ENCODE results near the gene WDFY2.
"Not testable (repeated sequence)": the region's sequence is repeated elsewhere in the genome, so short reads cannot be mapped to it uniquely, and the experiment has no call there.

Gene WDFY2

DNA sequence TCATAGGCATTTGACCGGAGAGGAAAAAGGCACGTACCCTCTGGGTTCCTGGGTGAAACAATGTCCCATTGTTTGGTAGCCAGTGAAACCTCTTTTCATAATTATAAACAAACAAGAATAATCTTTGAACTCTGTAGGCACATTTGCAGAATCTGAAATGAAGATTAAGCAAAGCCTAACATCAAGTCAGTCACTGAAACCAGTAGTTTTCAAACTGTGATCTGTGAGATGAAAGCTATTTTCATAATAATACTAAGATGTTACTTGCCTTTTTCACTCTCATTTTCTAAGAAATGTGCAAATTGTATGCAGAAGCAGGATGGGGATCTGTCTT lies 105.4 kb downstream of the WDFY2 start:
- DNase-seq: peak in 6 of 58 donors; percentile 3 to 63 (median 28)

DNA sequence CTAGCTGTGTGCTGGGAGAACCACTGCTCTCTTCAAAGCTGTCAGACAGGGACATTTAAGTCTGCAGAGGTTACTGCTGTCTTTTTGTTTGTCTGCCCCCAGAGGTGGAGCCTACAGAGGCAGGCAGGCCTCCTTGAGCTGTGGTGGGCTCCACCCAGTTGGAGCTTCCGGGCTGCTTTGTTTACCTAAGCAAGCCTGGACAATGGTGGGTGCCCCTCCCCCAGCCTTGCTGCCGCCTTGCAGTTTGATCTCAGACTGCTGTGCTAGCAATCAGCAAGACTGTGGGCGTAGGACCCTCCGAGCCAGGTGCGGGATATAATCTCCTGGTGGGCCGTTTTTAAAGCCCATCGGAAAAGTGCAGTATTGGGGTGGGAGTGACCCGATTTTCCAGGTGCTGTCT lies 111.4 kb downstream of the WDFY2 start:
- not testable (repeated sequence) for DNase-seq

DNA sequence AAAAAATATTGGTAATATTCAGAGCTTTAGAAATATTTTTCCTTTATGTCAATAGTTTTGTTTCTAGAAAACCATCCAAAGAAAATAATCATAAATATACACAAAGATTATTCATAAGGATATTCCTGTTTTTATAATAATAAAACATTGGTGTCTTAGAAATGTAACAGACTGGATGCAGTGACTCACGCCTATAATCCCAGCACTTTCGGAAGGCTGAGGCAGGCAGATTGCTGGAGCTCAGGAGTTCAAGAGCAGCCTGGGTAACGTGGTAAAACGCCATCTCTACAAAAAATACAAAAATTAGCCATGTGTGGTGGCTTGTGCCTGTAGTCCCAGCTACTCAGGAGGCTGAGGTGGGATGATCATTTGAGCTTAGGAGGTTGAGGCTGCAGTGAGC lies 112.9 kb downstream of the WDFY2 start:
- DNase-seq: no peak

DNA sequence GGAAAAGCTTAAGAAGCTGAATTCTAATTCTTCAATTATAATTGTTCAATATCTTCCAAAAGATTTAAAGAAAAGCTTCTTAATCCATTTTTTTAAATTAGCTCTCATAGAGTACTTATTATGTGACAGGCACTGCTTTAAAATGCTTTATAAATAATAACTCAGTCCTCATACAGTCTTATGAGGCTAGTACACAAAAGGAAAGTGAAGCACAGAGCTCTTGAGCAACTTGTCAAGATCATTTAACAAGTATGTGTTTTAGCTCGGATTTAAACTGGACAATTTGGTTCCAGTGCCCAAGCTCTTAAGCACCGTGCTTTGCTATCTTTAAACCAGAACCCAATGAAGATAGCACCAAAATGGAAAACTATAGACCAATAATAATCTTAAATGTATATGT lies 113.6 kb downstream of the WDFY2 start:
- no peak for DNase-seq

DNA sequence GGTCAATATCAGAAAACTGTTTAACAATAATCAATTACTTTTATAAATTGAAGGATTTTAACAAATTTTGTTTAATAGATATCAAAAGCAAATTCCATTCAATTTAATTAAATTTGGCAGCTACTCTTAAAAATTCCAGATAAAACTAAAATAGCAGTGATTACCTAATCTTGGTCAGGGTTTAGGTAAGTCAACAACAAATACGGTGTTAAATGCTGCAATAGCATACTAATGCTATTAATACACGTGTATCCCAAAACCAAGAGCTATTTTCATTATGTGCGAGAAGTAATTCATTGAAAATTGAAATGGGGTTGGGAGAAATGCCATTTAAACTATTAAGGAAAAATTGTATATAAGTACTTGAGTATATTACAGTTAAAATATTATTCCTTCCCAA lies 114.1 kb downstream of the WDFY2 start:
- DNase-seq: no peak

DNA sequence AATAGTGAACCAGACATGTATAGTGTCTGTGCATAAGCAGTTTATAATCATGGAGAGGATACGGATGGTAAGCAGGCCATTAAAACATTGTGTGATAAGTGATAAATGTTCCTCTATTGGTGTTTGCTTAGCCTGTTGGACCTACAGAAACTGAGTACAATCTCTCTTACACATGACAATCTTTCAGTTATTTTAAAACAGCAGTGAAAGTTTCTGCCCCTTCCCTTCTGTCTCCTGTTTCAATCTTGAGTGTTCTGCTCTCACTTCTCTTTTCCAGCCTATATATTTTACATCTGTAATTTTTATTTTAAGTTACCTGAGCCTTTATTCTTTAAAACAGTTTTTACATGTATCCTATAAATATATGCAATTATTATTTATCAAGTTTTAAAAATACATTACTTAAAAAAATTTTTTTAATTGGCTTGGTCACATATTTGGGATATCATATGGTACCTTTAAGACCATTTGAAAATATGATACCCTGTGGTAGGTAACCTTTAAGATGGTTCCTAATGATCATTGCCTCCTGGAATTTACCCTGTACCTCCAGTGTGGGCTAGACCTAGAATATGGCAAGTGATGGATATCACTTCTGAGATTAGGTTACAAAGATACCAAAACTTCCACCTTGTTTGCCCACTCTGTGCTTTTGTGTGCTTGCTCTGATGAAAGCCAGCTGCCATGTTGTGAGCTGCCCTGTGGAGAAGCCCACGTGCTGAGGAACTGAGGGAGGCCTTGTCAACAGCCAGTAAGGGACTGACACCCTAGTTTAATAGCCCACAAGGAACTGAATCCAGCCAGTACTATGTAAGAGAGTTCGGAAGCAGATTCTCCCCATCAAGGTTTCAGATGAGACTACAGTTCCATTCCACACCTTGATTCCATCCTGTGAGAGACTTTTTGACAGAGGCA lies 120.4 kb downstream of the WDFY2 start:
- no peak for DNase-seq

DNA sequence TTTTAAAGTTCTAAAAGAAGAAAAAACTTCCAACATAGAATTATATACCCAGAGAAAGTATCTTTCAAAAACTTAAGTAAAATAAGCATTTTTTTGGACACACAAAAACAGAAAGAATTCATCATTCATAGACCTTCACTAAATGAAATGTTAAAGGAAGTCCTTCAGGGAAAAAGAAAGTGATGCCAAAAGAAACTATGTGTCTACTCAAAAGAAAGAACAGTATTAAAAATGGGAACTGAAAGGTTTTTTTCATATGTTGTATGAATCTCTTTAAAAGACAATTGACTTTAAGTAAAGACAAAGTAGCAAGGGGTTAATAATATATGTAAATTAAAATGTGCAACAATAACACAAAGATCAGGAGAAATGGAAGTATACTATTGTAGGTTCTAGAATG lies 123.2 kb downstream of the WDFY2 start:
- DNase-seq: no peak

DNA sequence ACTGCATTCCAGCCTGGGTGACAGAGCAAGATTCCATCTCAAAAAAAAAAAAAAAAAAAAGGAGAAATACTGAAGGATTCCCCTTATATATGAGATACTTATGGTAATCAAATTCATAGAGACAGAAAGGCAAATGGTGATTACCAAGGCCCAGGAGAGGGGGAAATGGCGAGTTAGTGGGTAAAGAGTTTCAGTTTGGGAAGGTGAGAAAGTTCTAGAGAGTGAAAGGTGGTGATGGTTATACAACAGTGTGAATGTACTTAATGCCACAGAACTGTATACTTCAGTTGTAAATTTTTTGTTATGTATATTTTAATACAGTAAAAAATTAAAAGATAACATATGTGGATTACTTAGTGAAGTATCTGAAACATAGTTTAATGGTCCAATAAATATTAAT lies 129.5 kb downstream of the WDFY2 start:
- DNase-seq: no peak

DNA sequence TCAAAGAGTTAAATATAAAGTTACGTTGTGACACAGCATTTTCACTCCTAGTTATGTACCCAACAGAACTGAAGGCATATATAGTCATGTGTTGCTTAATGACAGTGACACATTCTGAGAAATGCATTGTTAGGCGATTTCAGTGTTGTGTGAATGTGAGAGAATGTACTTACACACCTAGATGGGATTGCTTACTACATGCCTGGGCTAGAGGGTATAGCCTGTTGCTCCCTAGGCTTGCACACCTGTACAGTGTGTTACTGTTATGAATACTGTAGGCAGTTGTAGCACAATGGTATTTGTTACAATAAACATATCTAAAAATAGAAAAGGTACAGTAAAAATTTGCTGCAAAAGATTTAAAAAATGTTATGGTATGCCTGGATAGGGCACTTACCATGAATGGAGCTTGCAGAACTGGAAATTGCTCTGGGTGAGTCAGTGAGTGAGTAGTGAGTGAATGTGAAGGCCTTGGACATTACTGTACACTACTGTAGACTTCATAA lies 130.5 kb downstream of the WDFY2 start:
- no peak for DNase-seq

DNA sequence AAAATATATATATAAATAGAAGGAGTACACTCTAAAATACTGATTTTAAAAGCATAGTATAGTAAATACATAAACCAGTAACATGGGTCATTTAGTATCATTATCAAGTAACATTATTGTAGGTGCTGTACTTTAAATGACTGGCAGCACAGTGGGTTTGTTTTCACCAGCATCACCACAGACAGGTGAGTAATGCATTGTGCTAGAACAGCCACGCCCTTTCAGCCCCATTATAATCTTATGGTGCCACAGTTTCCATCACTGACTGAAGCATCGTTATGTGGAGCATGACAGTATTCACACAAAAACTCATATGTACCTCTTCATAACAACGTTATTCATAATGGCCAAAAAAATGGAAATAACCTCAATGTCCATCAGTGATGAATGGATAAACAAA lies 131.4 kb downstream of the WDFY2 start:
- DNase-seq: no peak

DNA sequence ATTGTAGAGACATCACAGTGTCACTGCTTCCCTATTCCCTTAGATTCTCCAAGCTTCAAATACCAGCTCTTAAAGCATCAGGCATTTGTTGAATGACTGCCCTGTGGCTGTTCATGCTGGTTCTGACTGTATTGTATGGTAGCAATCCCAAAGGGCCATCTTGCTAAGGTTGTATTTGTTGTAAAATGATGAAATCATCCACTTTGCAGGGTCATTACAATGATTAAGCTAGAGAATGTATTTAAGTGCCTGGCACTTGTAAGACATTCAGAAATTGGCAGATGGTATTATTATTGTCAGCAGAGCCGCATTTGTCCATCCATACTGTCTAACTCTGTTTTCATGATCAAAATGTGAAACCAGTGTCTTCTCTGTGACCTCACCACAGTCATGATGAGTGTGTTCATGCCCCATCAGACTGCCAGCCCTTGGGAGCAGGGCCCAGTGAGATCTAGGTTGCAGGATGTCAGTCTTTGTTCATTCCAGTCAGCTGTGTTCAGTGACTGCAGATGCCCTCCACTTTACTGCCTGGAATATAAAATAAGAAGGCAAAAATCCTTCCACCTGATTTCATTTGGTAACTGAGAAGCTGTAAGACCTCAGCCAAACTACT lies 133.6 kb downstream of the WDFY2 start:
- DNase-seq: peak in 4 of 58 donors; percentile 15 to 43 (median 16)

DNA sequence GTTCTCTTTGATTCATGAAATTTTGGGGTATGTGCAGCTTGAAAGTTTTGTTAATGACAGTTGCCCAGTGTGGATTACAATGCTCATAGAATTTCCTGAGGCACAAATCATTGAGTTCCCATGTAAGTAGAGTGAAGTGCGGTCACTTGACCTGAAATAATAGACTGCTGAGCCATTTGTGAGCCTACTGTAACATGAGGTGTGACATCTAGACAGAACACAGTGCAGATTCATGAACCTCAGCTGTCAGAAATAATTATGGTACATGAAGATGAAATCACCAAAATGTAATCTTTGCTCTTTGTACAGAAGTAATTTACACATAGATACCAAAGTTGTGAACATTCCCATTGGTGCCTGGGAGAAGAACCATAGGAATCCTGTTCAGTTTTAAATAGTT lies 135.1 kb downstream of the WDFY2 start:
- DNase-seq: no peak

DNA sequence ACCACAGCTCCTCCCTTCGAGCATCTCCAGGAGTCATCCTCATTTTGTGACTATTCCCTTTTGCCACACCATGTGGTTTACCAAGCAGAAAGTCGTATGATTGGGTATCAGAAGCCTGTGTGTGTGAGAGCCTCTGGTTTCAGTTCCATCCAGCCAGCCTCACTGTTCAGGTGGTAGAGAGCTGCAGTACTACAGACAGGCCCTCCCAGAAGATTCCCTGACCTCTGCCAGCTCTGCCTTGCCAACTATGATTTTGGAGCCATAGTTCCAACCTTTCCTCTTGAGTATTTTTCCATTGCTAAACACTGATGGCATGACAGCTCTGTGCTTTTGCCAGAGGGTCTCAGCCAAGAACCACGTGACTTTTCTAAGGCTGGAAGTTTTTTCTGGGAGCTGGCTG lies 137.2 kb downstream of the WDFY2 start:
- peak in 8 of 58 donors; percentile 15 to 45 (median 31) for DNase-seq

DNA sequence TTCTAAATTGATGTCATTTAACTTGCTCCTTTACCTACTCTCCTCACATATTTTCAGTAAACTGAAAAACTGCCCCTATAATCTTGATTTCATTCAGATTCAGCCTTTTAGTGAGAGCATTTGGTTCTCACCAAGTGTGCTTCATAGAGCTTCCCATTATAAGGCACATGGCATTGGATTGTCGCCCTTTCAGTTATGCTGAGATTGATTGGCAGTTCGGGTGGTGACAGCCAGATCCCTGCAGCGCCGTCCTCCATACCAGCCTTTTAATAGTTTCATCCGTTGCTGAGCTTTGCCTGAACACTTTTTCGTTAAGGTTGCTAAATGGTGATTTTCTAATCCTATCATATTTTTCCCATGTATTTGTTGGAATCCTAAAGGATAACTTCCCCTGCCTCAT lies 139.3 kb downstream of the WDFY2 start:
- DNase-seq: peak in 6 of 58 donors; percentile 18 to 52 (median 27)

DNA sequence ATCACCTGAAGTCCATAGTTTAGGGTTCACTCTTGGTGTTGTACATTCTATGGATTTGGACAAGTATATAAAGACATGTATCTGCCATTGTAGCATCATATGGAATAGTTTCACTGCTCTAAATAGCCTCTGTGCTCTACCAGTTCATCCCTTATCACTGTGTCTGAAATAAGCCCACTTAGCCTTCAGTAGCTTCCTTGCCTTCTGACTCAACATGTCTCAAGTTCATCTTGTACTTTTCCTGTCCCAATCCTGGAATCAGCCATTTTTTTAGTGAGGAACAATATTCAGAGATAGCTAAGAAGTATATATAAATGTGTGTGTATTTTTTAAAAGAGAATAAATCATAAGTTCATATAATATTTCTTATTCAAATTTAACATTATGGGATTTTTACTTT lies 140.5 kb downstream of the WDFY2 start:
- no peak for DNase-seq

DNA sequence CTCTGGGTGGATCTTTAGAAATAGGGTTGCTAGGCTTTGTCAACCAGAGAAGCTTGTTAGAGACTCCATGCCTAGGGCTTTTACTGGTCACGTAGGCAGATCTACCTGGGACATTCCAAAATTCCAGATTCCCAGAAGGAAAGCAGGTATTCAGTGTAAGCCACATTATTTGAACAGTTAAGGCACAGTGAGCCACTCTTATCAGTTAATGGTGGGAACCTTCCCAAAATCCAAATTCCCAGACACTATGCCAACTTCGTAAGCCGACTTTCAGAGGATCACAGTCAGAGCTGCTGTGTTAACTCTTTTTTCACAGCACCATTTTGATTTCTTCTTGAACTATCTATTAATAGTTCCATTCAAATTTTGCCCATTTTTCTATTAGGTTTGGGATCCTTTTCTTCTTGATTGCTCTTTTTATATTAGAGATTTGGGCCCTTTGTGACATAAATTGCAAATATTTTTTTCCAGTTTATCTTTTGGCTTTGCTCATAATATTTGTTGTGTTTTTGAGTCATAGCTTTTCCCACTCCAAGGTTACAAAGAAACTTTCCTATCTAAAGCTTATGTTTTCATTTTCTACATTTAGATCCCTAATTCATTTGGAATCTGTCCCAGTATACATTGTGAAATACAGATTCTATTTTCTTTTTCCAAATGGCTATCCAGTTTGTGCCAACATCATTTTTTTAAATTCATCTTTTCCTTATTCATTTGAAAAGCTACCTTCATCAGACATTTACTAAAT lies 142.4 kb downstream of the WDFY2 start:
- no peak for DNase-seq

DNA sequence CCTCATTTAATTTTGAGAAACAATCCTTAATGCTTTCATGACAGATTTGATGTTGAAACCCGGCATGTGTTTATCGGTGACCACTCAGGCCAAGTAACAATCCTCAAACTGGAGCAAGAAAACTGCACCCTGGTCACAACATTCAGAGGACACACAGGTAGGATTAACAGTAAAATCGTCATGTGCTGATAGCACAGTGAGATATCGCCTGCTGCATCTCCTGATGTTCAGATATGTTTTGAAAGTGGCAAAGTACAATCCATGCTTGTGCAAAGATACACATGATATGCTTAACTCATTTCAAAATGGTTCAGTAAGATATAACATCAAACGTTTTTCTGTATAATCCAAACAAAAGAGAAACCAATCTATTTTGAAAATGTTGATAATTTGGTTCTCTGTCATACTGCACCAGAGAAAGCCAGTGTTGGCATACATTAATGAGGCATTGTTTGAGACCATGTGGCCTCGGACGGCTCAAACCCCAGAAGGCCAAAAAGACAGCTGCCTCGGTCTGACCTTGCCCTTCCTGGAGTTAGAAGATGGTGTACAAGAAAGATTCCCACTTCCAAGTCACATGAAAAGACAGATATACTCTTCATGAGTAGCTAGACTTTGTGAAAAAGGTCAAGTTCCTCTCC lies 143.5 kb downstream of the WDFY2 start:
- DNase-seq: peak in 13 of 58 donors; percentile 7 to 59 (median 47)

DNA sequence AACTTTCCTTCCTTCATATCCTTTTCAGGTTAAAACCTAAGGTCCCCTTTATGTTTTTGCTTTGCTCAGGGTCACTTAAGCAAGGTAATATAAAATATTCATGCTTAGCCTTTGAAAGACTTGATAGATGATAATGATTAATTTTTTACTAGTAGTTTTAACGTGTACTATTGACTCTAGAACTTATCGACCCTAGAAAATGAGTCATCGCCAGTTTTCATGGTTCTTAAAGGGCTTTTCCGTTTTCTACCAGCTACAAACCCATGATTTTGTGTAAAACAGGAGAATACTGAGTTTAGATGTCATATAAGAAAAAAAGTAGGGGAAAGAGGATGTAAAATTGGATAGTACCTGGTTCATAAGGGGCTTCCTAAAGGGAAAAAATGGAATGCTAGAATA lies 144.0 kb downstream of the WDFY2 start:
- no peak for DNase-seq

DNA sequence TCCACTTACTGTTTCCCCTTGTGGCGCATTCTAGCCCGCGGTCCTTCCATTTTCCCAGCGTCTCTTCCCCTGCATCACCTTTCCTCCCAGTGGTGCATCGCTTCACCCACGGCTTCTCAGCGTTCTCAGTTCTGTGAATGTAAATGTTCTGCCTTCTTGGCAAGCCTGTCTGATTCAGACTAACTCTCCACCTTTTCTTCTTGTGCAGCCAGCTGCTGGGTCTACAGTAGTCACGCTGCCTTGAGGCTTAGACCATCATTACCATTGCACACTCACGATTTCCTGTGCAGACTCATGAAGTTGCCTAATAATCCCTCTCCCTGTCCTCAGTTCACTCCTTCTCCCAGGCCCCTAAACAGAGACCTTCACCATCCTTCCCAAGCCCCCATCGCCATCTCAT lies 144.7 kb downstream of the WDFY2 start:
- DNase-seq: peak in 1 of 58 donors; percentile 17

DNA sequence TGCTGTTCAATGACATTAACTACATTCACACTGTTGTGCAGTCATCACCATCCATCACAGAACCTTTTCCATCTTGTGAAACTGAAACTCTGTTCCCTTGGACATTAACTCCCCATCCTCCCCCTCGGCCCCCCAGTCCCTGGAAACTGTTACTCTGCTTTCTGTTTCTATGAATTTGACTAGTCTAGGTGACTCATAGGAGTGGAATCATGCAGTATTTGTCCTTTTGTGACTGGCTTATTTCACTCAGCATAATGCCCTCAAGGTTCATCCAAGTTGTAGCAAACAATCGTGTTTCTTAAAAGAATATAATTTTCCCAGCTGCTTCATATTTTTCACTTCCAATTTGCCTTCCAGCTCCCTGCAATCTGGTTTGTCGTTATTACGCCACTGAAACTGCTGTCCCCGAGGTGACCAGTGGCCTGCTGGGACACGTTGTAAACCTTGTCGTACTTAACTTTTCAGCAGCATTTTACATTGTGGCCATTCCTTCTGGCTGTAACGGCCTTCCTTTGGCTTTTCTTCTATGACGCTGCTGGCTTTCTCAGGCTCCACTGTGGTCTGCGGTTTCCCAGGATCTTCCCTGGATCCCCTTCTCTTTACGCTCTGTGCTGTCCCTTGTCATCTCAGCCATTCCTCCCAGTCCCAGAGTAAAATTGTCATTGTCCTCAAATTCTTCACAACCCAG lies 145.7 kb downstream of the WDFY2 start:
- DNase-seq: no peak

DNA sequence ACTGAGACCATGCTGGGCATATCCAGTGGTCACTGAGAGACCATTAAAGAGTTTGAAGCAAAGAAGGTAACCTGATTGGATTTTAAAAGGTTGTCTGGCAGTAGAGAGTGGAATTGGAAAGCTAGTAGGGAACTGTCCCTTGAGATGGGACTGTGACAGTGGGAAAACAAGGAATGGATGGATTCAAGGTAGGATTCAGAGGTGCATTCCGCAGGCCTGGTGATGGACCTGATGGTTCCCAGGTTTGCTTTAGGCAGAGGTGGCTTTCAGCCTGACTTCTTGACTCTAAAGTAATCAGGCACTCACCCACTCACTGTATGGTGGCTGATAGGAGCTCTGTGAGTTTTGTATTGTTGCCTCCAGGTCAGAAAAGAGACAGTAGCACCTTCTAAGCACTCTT lies 146.7 kb downstream of the WDFY2 start:
- no peak for DNase-seq
